ENCODE results near the gene CELSR2.

CELSR2 gene

GRCh38 chr1:109237512-109237911, 11.8 kb upstream of the CELSR2 start:
- no peak overlapping the region for H3K27ac ChIP-seq
- H3K27me3 ChIP-seq (replicated peaks): no peaks in the 10 kb centered on the region
- in situ Hi-C loops (cut with HindIII; ENCODE audit: low pct_ligation_motif_present, low sequenced_read_pairs): no loop called here
- no peak for DNase-seq
- no peak for TF ChIP-seq CTCF (IDR thresholded peaks at IDR 0.05; ENCODE audit: low read depth, low read length, missing control alignments)
- peaks cover 66% of the 10 kb centered on the region for H3K36me3 ChIP-seq (replicated peaks)
- no peak overlapping the region for H3K4me3 ChIP-seq (ENCODE audit: low read depth, low read length)

- peaks cover 62% of the 10 kb centered on the region for H3K36me3 ChIP-seq (replicated peaks)
- H3K27me3 ChIP-seq (replicated peaks): no peaks in the 10 kb centered on the region
- no peak for TF ChIP-seq CTCF (IDR thresholded peaks at IDR 0.05; ENCODE audit: low read depth, low read length, missing control alignments)
- no peak overlapping the region for H3K4me3 ChIP-seq (ENCODE audit: low read depth, low read length)
- in situ Hi-C loops (cut with HindIII; ENCODE audit: low pct_ligation_motif_present, low sequenced_read_pairs): no loop called here
- no peak for DNase-seq
- H3K27ac ChIP-seq: no peak overlapping the region
Measured at GRCh38 chr1:109238382-109238781, 11.0 kb upstream of the CELSR2 start.

GRCh38 chr1:109239047-109239408, 10.3 kb upstream of the CELSR2 start:
- no peak overlapping the region for H3K4me3 ChIP-seq (ENCODE audit: low read depth, low read length)
- H3K36me3 ChIP-seq (replicated peaks): peaks cover 60% of the 10 kb centered on the region
- TF ChIP-seq CTCF (IDR thresholded peaks at IDR 0.05; ENCODE audit: low read depth, low read length, missing control alignments): no peak
- H3K27me3 ChIP-seq (replicated peaks): no peaks in the 10 kb centered on the region
- in situ Hi-C loops (cut with HindIII; ENCODE audit: low pct_ligation_motif_present, low sequenced_read_pairs): no loop called here
- no peak for DNase-seq
- H3K27ac ChIP-seq: no peak overlapping the region

GRCh38 chr1:109239409-109240068, 9.8 kb upstream of the CELSR2 start:
- in situ Hi-C loops (cut with HindIII; ENCODE audit: low pct_ligation_motif_present, low sequenced_read_pairs): no loop called here
- Histone ChIP-seq H3K4me3 (ENCODE audit: low read depth, low read length) (no peak overlapping the region), H3K27ac (peak overlapping the region; percentile 43), H3K27me3 (replicated peaks) (no peaks in the 10 kb centered on the region), H3K36me3 (replicated peaks) (peaks cover 54% of the 10 kb centered on the region)
- TF ChIP-seq CTCF (IDR thresholded peaks at IDR 0.05; ENCODE audit: low read depth, low read length, missing control alignments): peak; percentile 82
- peak; percentile 34 for DNase-seq

- peak; percentile 77 for DNase-seq
- Histone ChIP-seq H3K4me3 (ENCODE audit: low read depth, low read length) (no peak overlapping the region), H3K36me3 (replicated peaks) (peaks cover 45% of the 10 kb centered on the region), H3K27me3 (replicated peaks) (no peaks in the 10 kb centered on the region), H3K27ac (peak overlapping the region; percentile 43)
- in situ Hi-C loops (cut with HindIII; ENCODE audit: low pct_ligation_motif_present, low sequenced_read_pairs): no loop called here
- TF ChIP-seq CTCF (IDR thresholded peaks at IDR 0.05; ENCODE audit: low read depth, low read length, missing control alignments): no peak
Measured at GRCh38 chr1:109240158-109241152, 8.9 kb upstream of the CELSR2 start.
